GM23338 (cell line): Measurements from ENCODE around the gene BNIP5.

Source experiments
- CREB1 ChIP-seq: fragments of 250-450 bp; sonication (Bioruptor Pico); IDR thresholded peaks from 2 replicates; pipeline ENCODE4 v1.5.0; 2020; ENCODE audit warnings: low read depth, mild to moderate bottlenecking, moderate library complexity
- CTCF ChIP-seq, 2 experiments: fragments of 200-600 bp in 1 of 2; sonication (generic) in 1 of 2; conservative IDR thresholded peaks; 2 replicates each; pipeline versions ENCODE4 v1.5.1 to v1.6.1; 2016 to 2017; ENCODE audit warnings: antibody characterized with exemption in 2 of 2, low read depth in 2 of 2, mild to moderate bottlenecking in 2 of 2, moderate library complexity in 1 of 2
- ETS1 ChIP-seq: IDR thresholded peaks from 2 replicates; pipeline ENCODE4 v1.6.1; 2016; ENCODE audit warnings: antibody characterized with exemption
- EZH2 ChIP-seq: fragments of 200-600 bp; sonication (generic); IDR thresholded peaks from one replicate; pipeline ENCODE4 v1.8.0; 2017; ENCODE audit warnings: antibody characterized with exemption, mild to moderate bottlenecking, low read depth; ENCODE audit not compliant: unreplicated experiment
- EZH2phosphoT487 ChIP-seq: fragments of 200-600 bp; sonication (generic); IDR thresholded peaks from one replicate; pipeline ENCODE4 v1.8.1; 2018; ENCODE audit warnings: antibody characterized with exemption; ENCODE audit not compliant: unreplicated experiment
- JUNB ChIP-seq: IDR thresholded peaks from one replicate; pipeline ENCODE4 v1.6.1; 2016; ENCODE audit warnings: antibody characterized with exemption; ENCODE audit not compliant: unreplicated experiment
- POLR2AphosphoS5 ChIP-seq: IDR thresholded peaks from 2 replicates; pipeline ENCODE4 v1.6.1; 2016; ENCODE audit warnings: antibody characterized with exemption, low read depth
- REST ChIP-seq: IDR thresholded peaks from one replicate; pipeline ENCODE4 v1.6.1; 2018; ENCODE audit warnings: antibody characterized with exemption; ENCODE audit not compliant: unreplicated experiment
- ZNF114 ChIP-seq: fragments of 250-450 bp; sonication (Bioruptor Pico); IDR thresholded peaks from 2 replicates; pipeline ENCODE4 v1.5.0; 2020; ENCODE audit warnings: mild to moderate bottlenecking, moderate library complexity
- ZNF331 ChIP-seq: fragments of 250-450 bp; sonication (Bioruptor Pico); IDR thresholded peaks from 2 replicates; pipeline ENCODE4 v1.5.0; 2020; ENCODE audit warnings: low read depth, mild to moderate bottlenecking, moderate library complexity
- ZNF462 ChIP-seq: fragments of 250-450 bp; sonication (Bioruptor Pico); IDR thresholded peaks from 2 replicates; pipeline ENCODE4 v1.5.0; 2020; ENCODE audit warnings: mild to moderate bottlenecking, moderate library complexity

- TF ChIP-seq CTCF (conservative IDR thresholded peaks at IDR 0.05; ENCODE audit: low read depth in 2 of 2) (no peak), EZH2 (no peak), REST (no peak), POLR2AphosphoS5 (no peak), ETS1 (no peak), ZNF114 (no peak), CREB1 (no peak), JUNB (no peak), ZNF331 (CRISPR knock-in tag) (no peak), EZH2phosphoT487 (no peak), ZNF462 (CRISPR knock-in tag) (no peak)
These were observed 69.6 kb downstream of the BNIP5 start for GRCh38 chr6:36266913-36267644.
